Liver (tissue), 3 donors: ENCODE measurements around the gene KIF17.

Experiments used
- ATF3 ChIP-seq: IDR thresholded peaks from 2 replicates; pipeline ENCODE4 v1.6.1; 2016; ENCODE audit warnings: antibody characterized with exemption
- CTCF ChIP-seq: fragments of 150-350 bp; IDR thresholded peaks from 2 replicates; pipeline ENCODE4 v1.5.1; 2017; ENCODE audit warnings: improper control_type of control experiment, low read depth, low read length; ENCODE audit not compliant: missing input control
- FOXA1 ChIP-seq: IDR thresholded peaks from 2 replicates; pipeline ENCODE4 v1.6.1; 2016; ENCODE audit warnings: antibody characterized with exemption
- GABPA ChIP-seq, 2 donors: IDR thresholded peaks in 1 of 2; conservative IDR thresholded peaks in 1 of 2; 2 replicates each; pipeline ENCODE4 v1.6.1; 2016; ENCODE audit warnings: antibody characterized with exemption in 2 of 2, mild to moderate bottlenecking in 1 of 2, moderate library complexity in 1 of 2
- JUND ChIP-seq, 2 donors: IDR thresholded peaks; 2 replicates each; pipeline ENCODE4 v1.6.1; 2016; ENCODE audit warnings: antibody characterized with exemption in 2 of 2
- MAX ChIP-seq: IDR thresholded peaks from 2 replicates; pipeline ENCODE4 v1.6.1; 2016; ENCODE audit warnings: antibody characterized with exemption
- RAD21 ChIP-seq, 2 donors: IDR thresholded peaks; 2 replicates each; pipeline ENCODE4 v1.6.1; 2016; ENCODE audit warnings: antibody characterized with exemption in 2 of 2, mild to moderate bottlenecking in 2 of 2
- ZBTB33 ChIP-seq: IDR thresholded peaks from 2 replicates; pipeline ENCODE4 v1.6.1; 2016; ENCODE audit warnings: antibody characterized with exemption
- donor health status: healthy.
- donor health status: healthy.

GRCh38 chr1:20704390-20705202 is 13.2 kb downstream of the KIF17 start:
- TF ChIP-seq FOXA1 (no peak), CTCF (no peak), ZBTB33 (no peak), MAX (no peak), RAD21 (IDR thresholded peaks at IDR 0.05) (no peak), ATF3 (no peak), GABPA (IDR thresholded peaks at IDR 0.05 in 1 of 2, conservative IDR thresholded peaks at IDR 0.05 in 1 of 2) (no peak), JUND (IDR thresholded peaks at IDR 0.05) (no peak)
